Fibroblast of skin of back (primary cell): ENCODE results near the gene EME2.

Experiments used
- DNase-seq: peaks from one replicate; pipeline ENCODE4 v3.0.0-alpha.2; 2013

EME2 gene

GRCh38 chr16:1820096-1820945 is 47.7 kb downstream of the EME2 start:
- DNase-seq = no peak

- DNase-seq = no peak
These were observed 48.3 kb downstream of the EME2 start for GRCh38 chr16:1820946-1821290.

GRCh38 chr16:1821861-1822611 is 49.4 kb downstream of the EME2 start:
- DNase-seq = no peak

GRCh38 chr16:1822801-1823200 is 50.2 kb downstream of the EME2 start:
- no peak for DNase-seq

GRCh38 chr16:1823821-1824220 is 51.2 kb downstream of the EME2 start:
- peak; percentile 37 for DNase-seq

- no peak for DNase-seq
These were observed 52.8 kb downstream of the EME2 start for GRCh38 chr16:1825381-1825863.
